Embryonic facial prominence (tissue), 1 donor: ENCODE measurements around the gene PCDH9.

Experiments used
- DNase-seq: peaks from one replicate; pipeline ENCODE4 v3.0.0-alpha.2; 2016; ENCODE audit errors: extremely low spot score

The PCDH9 gene

DNA sequence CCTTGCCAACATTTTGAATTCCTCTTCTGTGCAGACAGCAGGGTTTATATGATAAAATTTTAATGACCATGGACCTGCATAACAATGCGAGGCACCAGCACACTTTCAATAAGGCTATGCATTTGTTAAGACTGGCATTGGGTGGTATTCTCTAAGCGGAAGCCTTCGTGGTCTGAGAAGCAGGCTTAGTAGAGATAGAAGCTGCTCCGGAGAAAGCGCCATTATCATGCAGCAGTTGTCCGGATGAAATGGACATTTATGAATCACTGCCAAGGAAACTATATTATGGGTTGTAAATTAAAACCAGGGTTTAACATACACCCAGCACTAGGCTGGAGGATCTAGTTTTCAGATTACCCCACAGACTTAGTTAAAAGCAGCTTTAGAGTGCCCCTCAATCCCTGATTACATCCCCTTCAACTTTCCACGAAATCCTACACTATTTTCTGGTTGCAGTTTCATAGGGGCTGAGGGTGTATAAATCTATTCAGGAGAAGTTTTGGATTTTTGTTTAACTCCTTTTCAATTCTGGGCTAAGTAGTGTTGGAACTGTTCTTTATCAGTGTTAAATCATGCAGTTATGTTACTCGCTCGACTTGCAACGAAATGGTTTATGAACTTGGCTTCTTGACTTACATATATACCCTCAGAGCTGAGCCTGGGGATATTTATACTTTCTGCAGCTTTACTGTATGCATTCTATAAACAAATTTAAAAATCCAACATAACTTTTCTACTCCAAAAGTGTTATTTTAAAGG is 193.3 kb downstream of the PCDH9 start:
- no peak for DNase-seq

DNA sequence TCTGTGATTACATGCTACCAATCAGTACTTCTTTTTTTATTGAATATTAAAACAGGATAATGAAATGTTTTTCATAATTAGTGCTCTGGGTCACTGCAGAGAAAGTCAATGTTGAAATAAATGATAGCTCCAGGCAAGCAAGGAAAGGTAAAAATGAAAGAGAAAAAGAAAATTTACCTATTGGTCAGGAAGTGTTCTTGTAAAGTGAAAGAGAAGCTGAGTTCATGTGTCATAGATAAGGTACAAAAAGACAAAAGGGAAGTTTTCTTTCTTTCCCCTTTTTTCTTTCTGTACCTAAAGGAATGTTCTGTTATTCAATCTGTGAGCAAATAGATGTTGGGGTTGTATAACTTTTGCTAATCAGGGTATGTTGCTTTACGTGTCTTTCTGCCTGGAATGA is 197.0 kb downstream of the PCDH9 start:
- no peak for DNase-seq

DNA sequence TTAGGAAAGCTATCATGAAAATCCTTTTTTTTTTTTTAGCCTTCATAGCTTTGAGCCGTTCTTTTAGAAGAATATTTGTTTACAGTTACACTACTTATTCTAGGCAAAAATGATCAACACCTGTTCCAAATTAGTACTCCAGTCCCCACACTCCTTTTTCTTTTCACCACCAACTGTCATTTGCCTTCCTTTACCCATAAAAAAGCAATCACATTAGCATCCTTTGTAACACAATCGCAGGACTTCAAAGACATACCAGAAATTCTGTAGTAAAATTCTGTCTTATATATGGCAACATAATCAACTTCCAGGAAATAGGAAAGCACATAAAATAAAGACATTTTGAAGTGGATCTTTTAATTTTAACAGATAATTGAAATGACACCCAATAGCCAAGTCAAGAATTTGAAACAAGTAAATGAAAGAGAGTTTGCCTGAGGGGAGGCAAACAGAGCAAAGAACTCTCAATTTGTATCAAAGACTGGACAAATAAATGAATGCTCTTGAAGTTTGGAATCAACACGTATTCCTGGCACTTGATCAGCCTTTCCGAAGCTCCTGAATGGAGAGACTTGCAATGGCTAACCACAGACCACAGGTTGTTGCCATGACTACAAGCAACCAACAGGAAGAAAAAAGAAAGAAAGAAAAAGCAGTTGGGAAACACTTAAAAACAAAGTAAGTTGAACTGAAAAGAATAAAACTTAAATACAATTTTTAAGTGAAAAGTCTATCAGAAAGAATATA is 206.8 kb downstream of the PCDH9 start:
- DNase-seq: peak; percentile 25

DNA sequence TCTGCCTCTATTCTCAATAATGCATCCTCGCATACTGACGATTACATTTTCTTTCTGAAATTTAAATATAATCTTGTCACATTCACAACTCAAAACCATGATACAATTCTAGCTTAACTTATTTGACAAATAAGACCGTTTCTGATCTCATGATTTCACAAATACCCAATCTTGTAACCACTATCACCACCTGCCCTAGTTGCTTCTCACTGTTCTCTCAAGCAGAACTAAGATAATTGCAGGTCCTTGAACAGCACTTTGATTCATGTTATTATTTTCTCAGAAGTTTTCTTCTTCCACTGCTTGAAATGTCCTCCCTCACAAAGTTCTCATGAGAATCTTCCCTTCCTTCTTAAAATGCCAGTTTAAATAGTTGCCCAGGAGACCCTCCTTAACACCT is 211.4 kb downstream of the PCDH9 start:
- no peak for DNase-seq

DNA sequence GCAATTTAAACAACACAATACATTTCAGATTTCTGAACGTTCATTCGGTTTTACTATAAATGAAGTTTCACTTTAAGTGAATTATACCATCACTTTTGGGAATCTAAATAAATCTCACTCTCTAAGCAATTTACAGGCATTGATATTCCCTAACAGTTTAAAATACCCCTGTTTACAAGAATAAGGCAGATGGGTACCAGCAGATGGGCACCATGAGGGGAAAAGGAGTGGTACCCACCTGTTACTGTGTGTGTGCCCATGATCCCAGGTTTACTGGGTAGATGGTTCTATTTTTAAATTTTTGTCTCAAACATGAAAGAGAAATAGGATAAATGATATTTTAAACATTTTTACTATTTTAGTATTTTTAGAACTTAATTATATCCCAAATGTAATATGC is 212.9 kb downstream of the PCDH9 start:
- no peak for DNase-seq

DNA sequence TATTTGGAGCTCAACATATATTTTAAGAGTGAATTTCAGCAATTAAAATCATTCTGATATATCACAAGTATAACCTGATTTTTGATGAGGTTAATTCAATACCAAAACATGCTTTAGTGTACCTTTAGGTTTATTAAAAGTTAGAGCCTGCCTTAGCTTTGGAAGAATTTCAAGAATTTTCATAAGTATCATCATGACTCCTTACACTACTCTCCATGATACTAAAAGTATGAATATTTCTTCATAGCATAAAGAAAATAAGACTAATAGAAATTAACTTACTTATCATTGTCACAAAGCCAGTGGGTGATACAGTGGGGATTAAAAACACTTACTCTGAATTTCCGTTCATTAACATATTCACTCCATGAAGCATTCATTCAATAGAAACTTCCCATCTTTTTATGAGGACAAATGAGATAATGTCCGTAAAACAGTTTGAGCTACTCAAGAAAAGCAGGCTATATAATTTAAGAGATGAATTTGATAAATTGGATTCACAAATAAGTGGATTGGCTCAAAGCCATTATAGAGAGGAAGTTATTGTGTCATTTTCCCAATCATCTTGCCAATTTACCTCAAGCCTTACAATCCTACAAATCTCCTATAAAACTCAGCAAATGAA is 214.0 kb downstream of the PCDH9 start:
- no peak for DNase-seq

DNA sequence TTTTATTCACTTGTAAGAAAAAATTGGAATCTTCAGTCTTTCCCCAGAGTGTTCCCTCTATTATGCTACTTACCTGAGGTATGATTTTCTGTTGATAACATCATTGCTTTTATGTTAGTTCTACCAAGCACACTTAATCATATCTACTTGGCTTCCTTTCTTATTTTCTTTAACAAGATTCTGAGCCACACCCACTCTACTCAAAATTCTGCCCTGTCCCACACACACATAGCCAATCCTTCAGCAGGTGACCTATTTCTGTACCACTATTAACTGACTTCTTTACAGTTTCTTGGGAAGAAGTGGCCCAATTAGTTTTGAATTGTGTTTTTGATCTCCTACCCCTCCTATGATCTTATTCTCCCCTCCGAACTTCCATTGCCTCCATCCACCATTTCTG is 215.7 kb downstream of the PCDH9 start:
- DNase-seq: no peak

DNA sequence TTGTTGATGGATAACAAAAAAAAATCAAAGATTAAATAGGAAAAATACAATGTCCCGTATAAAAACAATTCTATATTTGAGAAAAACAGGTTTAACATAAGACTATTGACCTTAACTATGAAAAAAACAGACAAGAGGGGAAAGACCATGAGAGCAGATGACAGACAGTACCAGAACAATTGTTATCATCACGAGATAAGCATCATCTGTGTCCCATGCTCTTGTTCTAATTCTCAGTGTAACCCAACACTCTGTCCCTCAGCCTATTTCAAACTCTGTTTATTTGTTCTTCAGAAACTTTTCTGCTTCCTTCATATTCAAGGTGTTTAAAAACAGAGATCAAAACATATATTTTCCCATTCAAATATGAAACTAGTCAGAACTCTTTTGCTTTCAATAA is 216.4 kb downstream of the PCDH9 start:
- DNase-seq: no peak

DNA sequence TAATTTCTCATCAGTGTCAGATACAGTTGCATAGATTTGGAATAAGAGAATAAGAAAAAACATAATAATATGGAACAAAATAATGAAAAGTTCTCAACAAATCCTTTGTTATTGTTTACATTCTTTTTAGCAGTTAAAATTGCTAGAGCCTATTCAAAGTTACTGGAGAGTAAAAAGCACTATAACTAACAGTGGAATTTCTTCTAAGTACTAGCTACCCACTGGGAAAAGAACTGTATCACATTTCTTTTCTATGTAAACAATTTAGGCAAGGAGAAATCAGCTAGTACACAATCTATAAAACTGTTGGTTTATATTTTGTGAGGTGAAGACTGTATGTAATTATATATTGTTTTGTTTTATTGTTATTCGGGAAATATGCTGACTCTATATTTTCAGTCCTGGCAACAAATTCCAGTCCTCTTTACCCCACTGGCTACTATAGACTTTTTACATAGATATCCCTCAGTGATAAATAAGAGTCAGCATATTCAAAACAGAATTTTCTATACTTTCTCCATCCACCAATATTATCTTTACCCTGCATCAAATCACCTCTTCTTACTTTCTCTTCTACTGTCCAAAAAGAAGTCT is 222.0 kb downstream of the PCDH9 start:
- DNase-seq: no peak

DNA sequence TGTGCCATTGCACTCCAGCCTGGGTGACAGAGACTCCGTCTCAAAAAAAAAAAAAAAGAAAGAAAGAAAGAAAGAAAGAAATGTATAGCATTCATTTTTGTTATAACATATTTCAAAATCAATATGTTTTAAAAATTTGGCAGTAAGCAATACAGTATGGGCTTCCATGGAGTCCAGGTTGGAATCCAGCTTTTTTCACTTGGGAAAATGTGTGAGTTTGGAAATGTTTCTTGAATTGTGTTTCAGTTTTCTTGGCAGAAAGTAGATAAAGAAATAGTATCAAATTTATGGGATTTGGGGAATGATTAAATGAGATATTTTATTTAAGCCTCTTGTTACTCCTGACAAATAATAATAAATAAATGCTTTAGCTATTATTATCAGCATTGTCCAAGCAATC is 225.6 kb downstream of the PCDH9 start:
- no peak for DNase-seq

DNA sequence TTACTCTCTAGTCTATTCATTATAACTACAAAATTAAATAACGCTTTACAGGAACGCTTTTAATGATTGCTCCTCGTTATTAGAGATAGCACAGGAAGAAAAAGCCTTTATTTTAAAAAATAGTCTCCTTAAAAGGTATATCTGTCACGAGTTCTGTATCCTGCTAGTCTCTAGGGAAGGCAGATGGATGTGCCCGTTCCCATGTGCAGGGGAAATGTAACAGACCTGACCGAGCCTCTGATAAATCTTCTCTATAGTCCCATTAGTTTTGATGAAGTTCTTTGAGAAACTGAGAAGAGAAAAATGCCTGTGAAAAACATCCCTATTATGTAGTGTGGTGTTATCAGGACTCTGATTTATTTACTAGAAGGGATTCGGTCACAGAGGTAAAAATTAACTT is 226.4 kb downstream of the PCDH9 start:
- no peak for DNase-seq

DNA sequence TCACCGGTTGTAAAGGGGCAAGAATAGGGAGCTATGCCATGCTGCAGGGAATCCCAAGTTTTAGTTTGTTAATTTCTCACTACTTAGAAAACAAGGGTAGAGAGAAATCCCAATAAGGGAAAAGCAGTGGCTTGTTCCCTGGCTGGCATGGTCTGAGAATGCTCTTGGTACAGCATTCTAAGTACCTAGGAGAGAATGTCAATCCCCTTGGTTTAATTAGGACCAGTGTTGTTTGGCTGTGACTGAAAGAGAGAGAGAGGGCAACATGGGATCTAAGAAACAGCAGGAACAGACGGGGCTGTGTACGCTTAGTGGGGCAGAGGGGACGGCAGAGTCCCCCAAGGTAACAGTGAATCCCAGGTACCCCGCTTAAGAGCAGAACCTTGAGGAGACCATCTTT is 228.8 kb downstream of the PCDH9 start:
- DNase-seq: no peak

DNA sequence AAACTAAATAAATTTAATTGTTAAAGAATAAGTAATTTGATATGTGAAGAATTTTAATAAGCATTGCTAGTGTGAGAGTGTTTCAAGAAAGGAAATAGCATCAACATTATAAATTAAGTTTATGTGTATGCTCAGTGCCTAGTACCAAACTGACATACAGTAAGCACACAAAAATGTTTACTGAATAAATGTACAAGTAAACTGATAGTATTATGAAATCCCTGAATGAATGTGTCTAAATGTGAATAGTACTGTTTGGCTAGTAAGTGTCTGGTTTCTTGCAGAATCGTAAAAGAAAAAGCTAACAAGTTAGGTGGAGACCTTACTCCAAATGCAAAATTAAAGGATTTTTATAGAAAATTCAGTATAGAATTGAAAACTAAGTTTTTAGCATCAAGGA is 233.6 kb downstream of the PCDH9 start:
- DNase-seq: no peak

DNA sequence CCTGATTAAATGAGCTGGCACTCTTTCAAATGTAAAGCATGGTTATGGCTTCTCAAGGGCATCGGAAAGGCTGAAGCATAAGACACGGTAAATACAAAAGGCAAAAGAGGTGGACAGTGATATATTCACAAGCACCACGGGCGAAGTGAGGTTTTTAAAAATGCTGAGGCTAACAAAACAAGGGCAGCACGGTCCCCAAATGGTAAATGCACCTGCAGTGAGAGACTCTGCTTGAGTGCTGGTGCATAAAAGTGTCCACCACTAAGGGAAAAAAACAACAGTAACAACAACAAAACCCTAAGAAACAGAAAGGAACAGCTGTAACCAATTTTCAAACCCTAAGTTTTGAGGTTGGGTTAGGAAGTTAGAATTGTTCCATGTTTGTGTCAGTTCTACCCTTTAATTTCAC is 234.9 kb downstream of the PCDH9 start:
- no peak for DNase-seq

DNA sequence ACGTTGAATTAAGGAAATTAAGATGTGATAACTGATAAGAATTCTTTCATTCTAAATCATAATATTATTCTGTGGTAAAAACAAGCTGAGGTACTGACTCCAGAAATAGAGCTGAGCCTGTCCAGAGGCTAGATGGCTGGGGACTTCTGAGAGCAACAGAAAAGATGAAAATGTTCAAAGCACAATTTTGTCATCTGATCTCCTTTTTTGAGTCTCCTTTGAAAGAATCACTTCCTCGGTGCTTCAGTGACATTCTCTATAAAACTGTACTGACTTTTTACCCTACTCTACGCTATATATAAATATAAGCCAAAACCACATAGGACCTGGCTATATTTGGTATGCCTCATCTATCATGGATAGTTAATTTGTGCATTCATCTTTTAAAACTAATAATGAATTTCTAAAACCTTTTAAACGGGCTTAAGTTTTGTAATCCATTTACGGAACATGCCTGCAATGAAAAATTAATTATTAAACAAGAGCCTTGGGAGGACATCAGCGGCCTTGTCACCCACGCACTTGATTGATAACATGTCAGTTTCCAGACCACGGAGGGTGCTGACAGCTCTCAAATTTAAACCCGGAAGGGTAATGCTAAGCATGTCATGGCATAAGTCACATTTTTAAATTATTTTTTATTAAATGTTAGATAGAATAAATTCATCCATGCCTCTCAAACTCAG is 235.5 kb downstream of the PCDH9 start:
- no peak for DNase-seq

DNA sequence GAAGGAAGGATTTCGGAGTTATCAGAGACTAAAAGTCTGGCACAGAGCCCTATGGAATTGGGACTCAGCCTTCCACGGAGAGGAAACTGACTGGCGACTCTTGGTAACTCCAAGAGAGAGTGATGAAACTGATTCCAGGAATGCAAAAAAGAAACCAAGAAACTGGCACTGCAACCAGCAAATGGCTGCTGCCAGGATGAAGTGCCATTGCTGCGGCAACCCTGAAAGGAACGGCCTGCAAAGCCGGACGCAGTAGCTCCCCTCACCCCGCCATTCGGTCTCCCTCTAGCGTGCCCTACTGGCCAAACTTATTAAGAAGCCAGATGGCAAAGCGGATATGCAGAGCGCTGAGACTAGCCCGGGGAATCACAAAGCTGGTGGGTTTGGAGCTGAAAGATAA is 236.0 kb downstream of the PCDH9 start:
- no peak for DNase-seq

DNA sequence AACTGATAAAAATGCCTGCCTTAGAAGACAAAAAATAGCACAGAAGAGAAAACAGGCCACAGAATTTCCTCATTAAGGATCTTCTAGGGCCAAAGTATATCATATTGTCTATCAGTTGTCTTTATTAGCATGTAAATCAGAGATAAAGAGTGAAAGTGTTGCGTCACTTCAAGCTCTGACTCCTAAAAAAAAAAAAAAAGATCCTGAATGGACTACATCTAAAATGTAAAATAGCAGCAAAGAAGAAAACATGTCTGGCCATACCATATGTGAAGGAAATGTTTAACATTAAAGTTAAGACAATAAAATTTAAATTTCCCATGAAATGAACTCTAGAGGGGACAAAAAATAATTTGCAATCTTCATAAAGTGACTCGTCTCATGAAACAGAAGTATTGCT is 237.4 kb downstream of the PCDH9 start:
- no peak for DNase-seq

DNA sequence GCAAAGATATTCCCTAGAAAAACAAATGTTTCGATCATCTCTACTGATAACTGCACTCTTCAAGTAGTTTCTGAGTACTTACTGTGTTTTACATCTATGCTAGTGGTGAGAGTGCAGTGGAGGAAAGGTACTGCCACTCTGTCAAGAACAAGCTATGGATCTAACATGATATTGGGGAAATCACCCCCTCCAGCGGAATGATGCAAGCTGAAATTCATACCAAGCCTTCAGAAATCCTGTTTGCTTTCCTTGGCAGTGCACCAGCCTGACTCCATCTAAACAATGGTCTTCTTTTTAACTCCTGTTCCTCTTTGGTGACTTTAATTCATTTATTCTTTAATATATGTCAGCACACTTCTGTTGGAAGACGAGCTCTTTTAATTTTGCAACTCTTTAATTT is 238.0 kb downstream of the PCDH9 start:
- no peak for DNase-seq

DNA sequence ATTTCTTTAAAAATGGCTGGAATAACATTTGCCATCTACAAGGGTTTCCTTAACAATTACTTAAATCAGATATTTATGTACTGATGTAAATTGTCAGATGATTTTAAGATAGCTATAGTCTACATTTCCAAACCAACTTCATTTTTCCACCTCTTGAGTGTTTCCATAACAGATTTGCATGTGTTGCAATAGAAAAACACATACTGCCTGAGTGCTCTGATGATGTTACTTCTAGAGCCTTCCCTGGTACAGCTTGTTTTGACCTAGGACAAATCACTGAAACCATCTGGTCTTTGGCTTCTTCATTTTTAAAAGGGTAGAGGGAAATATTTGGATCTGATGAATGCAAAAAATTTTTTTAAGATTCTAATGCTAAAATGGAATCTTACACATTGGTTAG is 245.9 kb downstream of the PCDH9 start:
- no peak for DNase-seq

DNA sequence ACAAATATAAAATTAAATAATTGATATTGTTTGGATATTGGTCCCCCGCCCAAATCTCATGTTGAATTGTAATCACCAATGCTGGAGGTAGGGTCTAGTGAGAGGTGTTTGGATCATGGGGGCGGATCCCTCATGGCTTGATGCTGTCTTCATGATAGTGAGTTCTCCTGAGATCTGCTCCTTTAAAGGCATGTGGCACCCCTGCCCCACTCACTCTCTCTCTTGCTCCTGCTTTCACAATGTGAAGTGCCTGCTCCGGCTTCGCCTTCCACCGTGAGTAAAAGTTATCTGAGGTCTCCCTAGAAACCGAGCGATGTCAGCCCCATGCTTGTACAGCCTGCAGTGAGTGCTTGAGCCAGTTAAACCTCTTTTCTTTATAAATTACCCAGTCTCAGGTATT is 248.2 kb downstream of the PCDH9 start:
- no peak for DNase-seq

DNA sequence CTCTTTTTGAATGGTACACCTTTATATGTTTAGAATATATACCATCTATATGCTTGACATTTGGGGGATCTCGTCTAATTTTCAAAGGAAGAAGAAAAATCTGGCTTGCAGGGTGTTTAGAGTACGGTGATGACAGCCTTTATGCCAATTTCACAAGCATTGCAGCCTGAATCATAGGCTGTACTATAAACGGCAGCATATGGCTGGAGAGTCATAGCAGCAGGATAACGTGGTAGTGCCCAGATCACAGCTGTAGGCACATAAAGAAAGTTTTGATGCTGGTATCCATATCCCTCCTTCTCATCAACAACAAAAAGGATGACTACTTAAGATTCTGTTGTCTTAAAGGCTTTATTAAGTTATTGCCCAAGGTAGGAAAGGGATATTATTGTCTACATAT is 253.0 kb downstream of the PCDH9 start:
- DNase-seq: no peak

DNA sequence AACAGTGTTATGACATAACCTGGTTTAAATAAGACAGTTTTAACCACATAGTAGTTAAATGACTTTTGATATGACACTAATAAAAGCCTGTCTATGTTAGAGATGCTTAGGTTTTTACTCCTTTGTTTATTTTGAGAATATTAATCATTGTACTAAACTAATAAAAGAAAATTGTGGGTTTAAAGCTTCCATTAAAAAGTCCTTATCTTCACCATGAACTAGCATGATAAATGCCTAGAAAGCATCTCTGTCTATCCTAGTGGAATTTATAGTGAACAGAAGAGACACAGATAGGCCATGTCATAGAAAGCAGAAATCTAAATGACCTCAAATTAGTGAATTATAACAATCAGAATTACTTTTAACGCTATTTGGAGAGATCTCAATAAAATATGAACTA is 255.2 kb downstream of the PCDH9 start:
- DNase-seq: no peak
